RWPE2 (cell line): Measurements from ENCODE around the gene AGK.

ENCODE experiments used
- ATAC-seq: fragments of 200-7000 bp; cut with Tn5 transposase; 3 replicates; pipeline ENCODE4 v1.9.1; 2021; ENCODE audit warnings: low read depth
- DNase-seq: peaks from one replicate; pipeline ENCODE4 v3.0.0-alpha.2; 2020; ENCODE audit warnings: low spot score
- H3K27ac ChIP-seq: fragments of 450-650 bp; 2 replicates; pipeline ENCODE4 v1.5.1; 2017; ENCODE audit warnings: mild to moderate bottlenecking; ENCODE audit not compliant: poor library complexity, severe bottlenecking
- H3K27me3 ChIP-seq: fragments of 250-450 bp; sonication (Bioruptor Pico); 2 replicates; pipeline ENCODE4 v1.5.1; 2021; ENCODE audit warnings: mild to moderate bottlenecking, moderate library complexity; ENCODE audit not compliant: insufficient read depth, poor library complexity, severe bottlenecking
- H3K36me3 ChIP-seq: fragments of 250-450 bp; sonication (Bioruptor Pico); 2 replicates; pipeline ENCODE4 v1.5.1; 2020; ENCODE audit warnings: low read depth, mild to moderate bottlenecking, moderate library complexity
- H3K4me1 ChIP-seq: fragments of 250-450 bp; sonication (Bioruptor Pico); 2 replicates; pipeline ENCODE4 v1.5.1; 2021; ENCODE audit warnings: mild to moderate bottlenecking, moderate library complexity; ENCODE audit not compliant: insufficient read depth, poor library complexity, severe bottlenecking
- H3K4me3 ChIP-seq: fragments of 250-450 bp; sonication (Bioruptor Pico); 2 replicates; pipeline ENCODE4 v1.5.1; 2021; ENCODE audit warnings: mild to moderate bottlenecking, moderate library complexity; ENCODE audit not compliant: severe bottlenecking
- H3K9me3 ChIP-seq: fragments of 250-450 bp; sonication (Bioruptor Pico); 2 replicates; pipeline ENCODE4 v1.5.1; 2021; ENCODE audit warnings: mild to moderate bottlenecking, moderate library complexity; ENCODE audit not compliant: severe bottlenecking
- TF ChIP-seq, protein P1 (sequence below): fragments of 450-650 bp; IDR thresholded peaks from one replicate; pipeline ENCODE4 v1.5.1; 2017; ENCODE audit warnings: mild to moderate bottlenecking, moderate library complexity; ENCODE audit not compliant: poor library complexity, severe bottlenecking

AGK gene

DNA sequence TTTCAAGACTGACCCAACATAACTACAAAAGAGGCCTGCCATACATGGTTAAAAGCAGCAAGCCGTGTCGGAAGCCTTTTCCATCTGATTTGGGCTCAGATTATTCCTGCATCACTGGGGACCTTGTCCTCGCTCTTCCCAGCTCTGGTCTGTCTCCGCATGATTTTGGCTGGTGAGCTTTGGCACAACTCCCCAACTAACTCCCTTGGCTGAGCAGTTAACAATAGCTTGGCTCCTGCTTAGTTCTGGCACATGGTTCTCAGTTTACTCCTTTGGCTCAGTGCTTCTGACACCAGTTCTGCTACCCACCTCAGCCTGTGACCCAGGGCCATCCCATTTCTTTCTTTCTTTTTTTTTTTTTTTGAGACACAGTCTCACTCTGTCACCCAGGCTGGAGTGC, 17.0 kb downstream of the AGK start:
- Histone ChIP-seq H3K4me3 (no peak overlapping the region), H3K27me3 (no peaks in the 10 kb centered on the region), H3K4me1 (no peaks in the 10 kb centered on the region), H3K27ac (no peak overlapping the region), H3K9me3 (no peaks in the 10 kb centered on the region), H3K36me3 (peaks cover 43% of the 10 kb centered on the region)
- TF ChIP-seq, protein P1, sequence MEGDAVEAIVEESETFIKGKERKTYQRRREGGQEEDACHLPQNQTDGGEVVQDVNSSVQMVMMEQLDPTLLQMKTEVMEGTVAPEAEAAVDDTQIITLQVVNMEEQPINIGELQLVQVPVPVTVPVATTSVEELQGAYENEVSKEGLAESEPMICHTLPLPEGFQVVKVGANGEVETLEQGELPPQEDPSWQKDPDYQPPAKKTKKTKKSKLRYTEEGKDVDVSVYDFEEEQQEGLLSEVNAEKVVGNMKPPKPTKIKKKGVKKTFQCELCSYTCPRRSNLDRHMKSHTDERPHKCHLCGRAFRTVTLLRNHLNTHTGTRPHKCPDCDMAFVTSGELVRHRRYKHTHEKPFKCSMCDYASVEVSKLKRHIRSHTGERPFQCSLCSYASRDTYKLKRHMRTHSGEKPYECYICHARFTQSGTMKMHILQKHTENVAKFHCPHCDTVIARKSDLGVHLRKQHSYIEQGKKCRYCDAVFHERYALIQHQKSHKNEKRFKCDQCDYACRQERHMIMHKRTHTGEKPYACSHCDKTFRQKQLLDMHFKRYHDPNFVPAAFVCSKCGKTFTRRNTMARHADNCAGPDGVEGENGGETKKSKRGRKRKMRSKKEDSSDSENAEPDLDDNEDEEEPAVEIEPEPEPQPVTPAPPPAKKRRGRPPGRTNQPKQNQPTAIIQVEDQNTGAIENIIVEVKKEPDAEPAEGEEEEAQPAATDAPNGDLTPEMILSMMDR, result no peak
- ATAC-seq (no peak), DNase-seq (no peak)

DNA sequence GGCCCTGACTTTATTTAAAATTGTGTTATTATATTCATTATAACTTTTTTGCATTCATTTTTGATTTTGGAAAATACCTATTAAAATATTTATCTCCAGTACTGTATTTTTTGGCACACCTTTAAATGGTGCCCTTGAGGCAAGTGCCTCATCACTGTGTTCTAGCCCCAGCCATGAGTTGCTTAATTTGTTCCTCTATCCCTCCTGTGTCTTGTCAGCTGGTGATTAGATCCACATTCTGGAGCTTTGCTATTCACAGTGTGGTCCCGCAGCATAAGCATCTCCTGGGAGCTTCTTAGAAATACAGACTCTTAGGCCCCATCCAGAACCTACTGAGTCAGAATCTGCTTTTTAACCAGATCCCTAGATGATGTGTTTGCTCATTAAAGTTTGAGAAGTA, 19.8 kb downstream of the AGK start:
- no peak for ATAC-seq
- TF ChIP-seq, protein P1, result no peak
- Histone ChIP-seq H3K27me3 (no peaks in the 10 kb centered on the region), H3K9me3 (peaks cover 3% of the 10 kb centered on the region), H3K27ac (no peak overlapping the region), H3K4me1 (no peaks in the 10 kb centered on the region), H3K36me3 (peaks cover 31% of the 10 kb centered on the region), H3K4me3 (no peak overlapping the region)
- no peak for DNase-seq

DNA sequence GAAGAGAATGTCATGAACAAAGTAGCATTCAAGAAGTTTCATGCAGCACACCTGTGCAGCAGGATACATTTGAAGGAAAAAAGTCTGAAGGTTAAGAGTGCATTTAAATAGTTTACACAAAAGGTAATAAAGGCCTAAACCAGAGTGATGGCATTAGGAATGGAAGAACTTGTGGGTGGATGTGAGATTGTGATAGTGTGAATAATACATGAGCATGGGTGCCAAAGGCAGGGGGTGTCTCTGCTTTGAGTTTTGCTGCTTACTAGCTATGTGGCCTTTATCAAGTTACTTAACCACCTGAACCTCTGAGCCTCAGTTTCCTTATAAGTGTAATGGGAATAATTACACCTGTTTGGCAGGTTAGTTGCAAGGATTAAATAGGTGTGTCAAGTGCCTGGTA, 21.0 kb downstream of the AGK start:
- H3K27ac ChIP-seq, result no peak overlapping the region
- H3K4me1 ChIP-seq, result no peaks in the 10 kb centered on the region
- H3K36me3 ChIP-seq, result peaks cover 27% of the 10 kb centered on the region
- ATAC-seq (no peak), DNase-seq (no peak)
- peaks cover 3% of the 10 kb centered on the region for H3K9me3 ChIP-seq
- TF ChIP-seq, protein P1, result no peak
- no peaks in the 10 kb centered on the region for H3K27me3 ChIP-seq
- H3K4me3 ChIP-seq, result no peak overlapping the region

DNA sequence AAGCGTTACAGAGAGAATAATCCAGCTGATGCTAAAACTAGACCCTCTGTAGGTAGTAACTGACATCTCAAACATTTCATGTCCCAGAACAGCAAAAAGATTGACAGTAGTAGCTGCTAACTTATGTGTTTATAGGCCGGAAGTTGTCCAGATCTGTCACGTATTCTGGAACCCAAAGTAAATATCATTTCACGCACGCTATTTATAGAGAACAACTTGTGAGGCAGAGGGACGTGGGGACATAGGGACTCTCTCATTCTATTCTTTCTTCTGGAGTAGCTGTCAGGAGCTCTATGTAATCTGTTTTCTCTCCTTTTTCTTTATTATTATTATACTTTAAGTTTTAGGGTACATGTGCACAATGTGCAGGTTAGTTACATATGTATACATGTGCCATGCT, 22.3 kb downstream of the AGK start:
- Histone ChIP-seq H3K27me3 (no peaks in the 10 kb centered on the region), H3K27ac (no peak overlapping the region), H3K4me1 (no peaks in the 10 kb centered on the region), H3K4me3 (no peak overlapping the region), H3K9me3 (peaks cover 3% of the 10 kb centered on the region), H3K36me3 (peaks cover 27% of the 10 kb centered on the region)
- ATAC-seq (no peak), DNase-seq (no peak)
- TF ChIP-seq, protein P1, result no peak

DNA sequence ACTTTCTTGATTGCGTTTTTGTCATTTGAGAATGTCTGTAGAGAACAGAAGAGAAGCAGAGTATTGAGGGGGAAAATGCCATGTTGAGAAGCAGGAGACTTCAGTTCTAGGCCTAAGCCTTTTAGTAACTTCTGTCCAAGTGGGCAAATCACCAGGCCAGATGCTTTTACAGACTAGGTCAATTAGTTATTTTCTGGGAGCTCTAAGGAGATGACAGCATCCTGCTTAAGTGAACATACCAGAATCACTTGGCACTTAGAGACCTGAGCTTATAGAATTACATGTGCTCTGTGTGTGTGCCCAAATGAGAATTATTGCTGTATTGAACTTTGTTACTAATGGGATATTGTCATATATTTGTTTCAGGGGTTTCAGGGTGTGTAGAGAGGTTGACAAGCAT, 24.0 kb downstream of the AGK start:
- Histone ChIP-seq H3K27ac (no peak overlapping the region), H3K4me3 (no peak overlapping the region), H3K27me3 (no peaks in the 10 kb centered on the region), H3K36me3 (peaks cover 22% of the 10 kb centered on the region; the same call in 1 of the 2 replicates), H3K4me1 (no peaks in the 10 kb centered on the region), H3K9me3 (peaks cover 3% of the 10 kb centered on the region)
- TF ChIP-seq, protein P1, result no peak
- ATAC-seq (no peak), DNase-seq (no peak)
